AG20443 (cell line): Measurements from ENCODE around the gene ADAMTS3.

ENCODE experiments used
- DNase-seq: peaks from one replicate; pipeline ENCODE4 v3.0.0; 2012; ENCODE audit warnings: low spot score, mixed read lengths

ADAMTS3 gene

DNA sequence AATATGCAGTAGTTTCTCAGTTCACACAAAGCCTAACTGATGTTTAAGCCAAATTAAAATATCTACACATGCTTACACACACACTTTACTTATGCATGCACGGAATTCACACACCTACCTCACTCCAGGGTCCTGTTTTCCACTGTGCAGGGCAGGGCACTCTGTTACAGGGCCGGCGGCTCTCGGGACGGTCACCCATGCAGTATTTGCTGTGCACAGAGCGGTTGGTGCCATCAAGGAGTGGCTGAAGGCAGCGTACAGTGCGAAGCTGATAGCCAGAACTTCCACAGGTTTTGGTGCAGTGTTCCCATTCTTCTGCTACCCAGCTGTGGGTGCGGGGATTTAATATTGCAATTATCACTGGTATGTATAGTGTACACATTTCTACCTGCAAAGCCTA lies 278.3 kb downstream of the ADAMTS3 start:
- DNase-seq: no peak

DNA sequence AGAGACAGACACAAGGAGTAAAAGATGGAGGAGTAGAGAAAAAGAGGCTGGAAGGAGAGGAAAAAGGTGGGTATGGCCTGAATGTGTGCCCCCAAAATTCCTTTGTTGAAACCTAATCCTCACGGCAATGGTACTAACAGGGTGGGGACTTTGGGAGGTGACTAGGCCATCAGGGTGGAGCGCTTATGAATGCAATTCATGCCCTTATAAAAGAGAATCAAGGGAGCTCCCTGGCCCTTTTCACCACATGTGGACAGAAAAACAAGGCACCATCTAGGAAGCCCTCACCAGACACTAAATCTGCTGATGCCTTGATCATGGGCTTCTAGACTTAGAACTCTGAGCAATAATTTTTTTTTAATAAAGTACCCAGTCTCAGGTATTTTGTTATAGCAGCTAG lies 282.1 kb downstream of the ADAMTS3 start:
- no peak for DNase-seq

DNA sequence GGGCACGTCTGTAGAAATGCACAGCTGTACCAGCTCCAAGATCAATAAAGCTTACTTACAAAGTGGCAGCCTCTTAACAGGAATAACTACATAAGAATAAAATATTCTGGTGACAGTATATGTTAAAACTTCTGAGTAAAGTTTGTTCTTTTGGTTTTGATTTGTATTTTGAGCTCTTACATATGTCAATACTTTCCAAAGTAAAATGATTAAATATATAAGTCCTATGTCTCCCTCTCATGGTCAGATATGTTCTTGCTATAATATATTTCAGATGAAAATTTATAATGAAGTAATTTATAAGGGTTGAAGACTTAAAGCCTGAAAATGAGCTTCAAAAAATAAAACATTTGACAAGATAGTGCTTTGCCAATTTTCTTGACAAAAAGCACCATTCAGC lies 282.8 kb downstream of the ADAMTS3 start:
- no peak for DNase-seq

DNA sequence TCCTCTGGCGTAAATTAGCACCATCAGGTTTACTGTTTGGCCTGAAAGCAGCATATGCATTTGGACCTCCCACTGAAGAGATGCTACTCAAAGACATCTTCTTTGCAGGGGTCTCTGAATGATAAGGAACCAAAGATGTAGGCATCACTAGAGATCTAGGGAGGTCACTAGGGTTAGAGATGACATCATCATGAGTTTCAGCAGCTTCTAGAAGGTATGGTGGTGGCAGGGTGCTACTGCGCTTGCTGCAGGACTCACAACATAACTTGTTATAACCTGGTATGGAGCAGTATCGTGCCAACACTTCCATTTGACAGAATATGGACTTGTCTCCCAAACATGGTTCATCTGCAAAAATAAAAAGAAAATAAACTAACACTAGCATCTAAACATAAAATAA lies 285.7 kb downstream of the ADAMTS3 start:
- no peak for DNase-seq

DNA sequence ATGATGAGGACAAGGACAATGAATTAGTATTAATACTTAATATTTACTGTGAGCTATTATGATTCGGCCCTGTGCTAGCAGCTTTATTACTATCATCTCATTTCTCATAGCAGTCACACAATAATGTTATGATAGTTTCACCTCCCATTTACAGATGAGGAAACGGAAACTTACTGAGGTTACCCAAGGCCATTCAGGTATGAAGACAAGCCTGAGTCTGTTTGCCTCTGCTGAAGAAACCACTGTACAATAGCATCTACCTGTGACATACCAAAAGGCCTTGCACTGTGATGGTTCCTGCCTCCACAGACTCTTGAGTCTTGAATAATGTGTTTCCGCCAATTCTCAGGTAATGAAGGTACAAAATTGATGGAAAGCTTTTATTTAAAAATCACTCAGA lies 288.8 kb downstream of the ADAMTS3 start:
- DNase-seq: no peak

- no peak for DNase-seq
Observed at GRCh38 chr4:72275381-72275780, 293.6 kb downstream of the ADAMTS3 start.

GRCh38 chr4:72274251-72274650 lies 294.8 kb downstream of the ADAMTS3 start:
- no peak for DNase-seq

DNA sequence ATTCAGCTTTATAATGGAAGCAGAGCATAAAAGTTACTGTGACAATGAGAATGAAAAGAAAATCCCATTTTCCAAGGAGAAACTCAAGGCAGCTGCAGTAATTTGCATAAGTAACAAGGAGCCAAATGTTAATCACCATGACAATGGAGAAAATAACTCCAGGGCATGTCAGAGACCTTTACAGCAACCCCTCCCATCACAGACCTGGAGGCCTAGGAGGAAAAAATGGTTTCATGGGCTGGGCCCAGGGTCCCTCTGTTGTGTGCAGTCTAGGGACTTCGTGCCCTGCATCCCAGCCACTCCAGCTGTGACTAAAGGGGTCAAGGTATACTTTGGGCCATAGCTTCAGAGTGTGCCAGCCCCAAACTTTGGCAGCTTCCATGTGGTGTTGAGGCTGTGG lies 313.8 kb downstream of the ADAMTS3 start:
- no peak for DNase-seq

DNA sequence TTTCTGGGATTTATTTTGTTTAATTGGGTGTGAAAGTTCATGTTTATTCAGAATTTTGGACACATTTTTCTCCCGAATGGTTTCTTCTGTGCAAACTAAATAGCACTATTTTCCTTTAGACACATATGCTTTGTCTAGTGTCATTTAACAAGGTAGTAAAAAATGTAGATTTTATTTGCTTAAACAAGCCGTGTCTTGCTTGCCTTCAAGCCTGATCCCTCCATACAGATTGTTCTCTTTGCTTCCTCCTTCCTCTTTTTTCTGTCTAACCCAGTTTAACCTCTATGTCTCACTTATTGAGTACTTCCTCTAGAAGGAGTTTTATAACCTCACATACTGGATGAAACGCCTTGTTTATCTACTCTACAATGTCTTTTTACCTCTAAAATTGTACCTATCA lies 325.4 kb downstream of the ADAMTS3 start:
- no peak for DNase-seq

DNA sequence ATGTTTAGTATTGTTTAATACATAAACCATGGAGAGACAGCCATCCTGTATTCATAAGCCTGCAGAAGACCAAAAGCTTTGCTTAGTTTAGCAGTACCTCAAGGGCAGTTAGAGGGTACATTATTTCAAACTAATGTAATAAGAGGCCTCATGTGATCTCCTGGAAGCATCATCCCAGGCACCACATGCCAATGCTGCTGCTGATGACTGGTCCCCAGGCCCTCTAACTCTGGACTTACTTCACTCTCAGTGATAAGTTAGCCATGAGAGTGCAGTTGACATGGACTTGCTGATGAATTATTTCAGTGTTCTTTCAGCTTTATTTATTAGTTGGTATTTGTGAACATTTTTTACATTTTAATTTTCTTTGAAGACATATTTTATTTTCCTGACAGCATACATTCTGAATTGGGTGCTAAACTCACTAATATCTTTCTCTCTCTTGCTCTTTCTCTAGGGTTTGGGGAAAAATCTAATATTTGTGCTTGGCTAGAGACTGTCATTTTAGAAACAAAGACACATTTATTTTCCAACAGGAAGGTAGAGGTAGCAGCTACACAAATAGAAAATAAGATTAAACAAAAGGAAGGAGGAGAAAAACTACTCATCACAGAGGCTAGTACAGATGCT lies 329.4 kb downstream of the ADAMTS3 start:
- no peak for DNase-seq
